GM19239 (cell line): ENCODE measurements around the gene ALPK3.
"Not testable (repeated sequence)": the region's sequence is repeated elsewhere in the genome, so short reads cannot be mapped to it uniquely, and the experiment has no call there.

Experiments
- DNase-seq: peaks from one replicate; pipeline ENCODE4 v3.0.0; 2011; ENCODE audit warnings: low spot score; ENCODE audit not compliant: insufficient read length
- FAIRE-seq: peaks from 2 replicates; lab custom pipeline; 2011; peaks lifted over from hg19 to GRCh38; lab: Jason Lieb, UNC

Gene ALPK3

GRCh38 chr15:84840741-84841429, 23.7 kb downstream of the ALPK3 start:
- DNase-seq (no peak), FAIRE-seq (no peak)

DNA sequence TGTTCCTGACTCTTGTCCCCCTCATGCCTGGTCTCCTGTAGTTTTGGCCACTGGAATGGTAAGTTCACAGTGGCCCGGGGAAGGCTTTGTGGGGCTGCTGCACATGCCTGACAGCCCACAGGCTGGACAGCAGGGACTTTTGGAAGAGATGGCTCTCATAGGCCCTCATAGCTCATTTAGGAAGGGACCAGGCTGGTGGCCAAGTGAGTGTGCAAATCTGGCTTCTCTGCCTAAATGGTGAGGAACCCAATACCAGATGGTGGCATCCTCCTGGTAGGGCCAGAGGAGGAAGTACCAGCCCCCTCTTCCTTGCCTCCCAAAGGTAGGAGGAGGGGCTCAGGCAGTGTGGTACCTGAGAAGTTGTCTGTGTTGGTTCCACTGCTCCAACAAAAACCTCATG, 25.6 kb downstream of the ALPK3 start:
- DNase-seq (no peak), FAIRE-seq (no peak)

DNA sequence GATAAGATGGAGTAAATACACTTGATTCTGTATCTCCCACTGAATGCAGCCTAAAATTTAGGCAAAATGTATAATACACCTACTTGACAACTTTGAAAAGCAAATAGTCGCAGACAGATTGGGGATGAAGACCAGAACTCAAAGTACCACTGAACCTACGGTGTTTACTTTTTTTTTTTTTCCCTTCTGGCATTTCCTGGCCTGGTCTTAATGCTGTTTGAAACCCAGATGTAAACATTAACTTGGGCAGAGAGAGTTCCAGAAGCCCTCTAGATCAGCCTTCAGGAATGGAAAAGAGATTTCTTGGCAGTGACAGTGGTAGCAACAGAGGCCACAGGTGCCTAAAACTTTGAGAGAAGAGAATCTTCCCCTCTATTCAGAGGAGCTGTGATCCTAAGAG, 27.8 kb downstream of the ALPK3 start:
- FAIRE-seq (no peak), DNase-seq (no peak)

GRCh38 chr15:84845631-84846030, 28.5 kb downstream of the ALPK3 start:
- not testable (repeated sequence) for DNase-seq

DNA sequence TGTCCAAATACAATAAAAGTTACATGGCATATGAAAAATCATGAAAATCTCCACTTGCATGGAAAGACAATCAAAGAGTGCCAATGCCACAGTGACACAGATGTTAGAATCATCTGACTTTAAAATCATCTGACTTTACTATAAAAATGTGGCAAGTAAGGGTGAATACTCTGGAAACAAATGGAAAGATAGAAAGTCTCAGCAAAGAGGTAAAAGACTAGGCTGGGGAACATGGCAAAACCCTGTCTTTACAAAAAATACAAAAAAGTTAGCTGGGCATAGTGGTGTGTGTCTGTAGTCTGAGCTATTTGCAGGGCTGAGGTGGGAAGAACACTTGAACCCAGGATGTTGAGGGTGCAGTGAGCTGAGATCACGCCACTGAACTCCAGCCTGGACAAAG, 29.1 kb downstream of the ALPK3 start:
- DNase-seq = no peak
- FAIRE-seq = no peak

More at GRCh38 chr15:84845631-84846030, 28.5 kb downstream of the ALPK3 start:
- FAIRE-seq = not testable (repeated sequence)

- no peak for FAIRE-seq
- no peak for DNase-seq
These were observed 30.2 kb downstream of the ALPK3 start for GRCh38 chr15:84847382-84847781.

GRCh38 chr15:84852212-84852611, 35.1 kb downstream of the ALPK3 start:
- DNase-seq = no peak
- no peak for FAIRE-seq

DNA sequence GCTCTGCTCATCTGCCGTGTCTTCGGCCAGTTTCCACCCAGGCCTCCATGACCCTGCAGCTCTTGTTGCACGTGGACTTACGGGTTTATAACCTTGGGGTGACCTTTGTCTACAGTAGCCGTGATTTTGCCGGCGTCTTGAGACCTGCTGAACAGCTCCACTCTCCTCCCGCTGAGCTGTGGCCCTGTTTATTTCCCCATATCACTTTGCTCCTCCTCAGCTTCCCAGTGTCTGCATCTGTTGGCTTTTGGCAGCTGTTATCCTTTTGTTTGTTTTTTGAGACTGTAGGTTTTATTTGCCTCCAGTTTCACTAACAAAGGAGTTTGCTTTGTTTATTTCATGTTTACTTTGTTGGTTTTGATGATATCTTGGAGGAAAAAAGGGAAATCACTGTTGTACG, 38.0 kb downstream of the ALPK3 start:
- DNase-seq = no peak
- FAIRE-seq = no peak

DNA sequence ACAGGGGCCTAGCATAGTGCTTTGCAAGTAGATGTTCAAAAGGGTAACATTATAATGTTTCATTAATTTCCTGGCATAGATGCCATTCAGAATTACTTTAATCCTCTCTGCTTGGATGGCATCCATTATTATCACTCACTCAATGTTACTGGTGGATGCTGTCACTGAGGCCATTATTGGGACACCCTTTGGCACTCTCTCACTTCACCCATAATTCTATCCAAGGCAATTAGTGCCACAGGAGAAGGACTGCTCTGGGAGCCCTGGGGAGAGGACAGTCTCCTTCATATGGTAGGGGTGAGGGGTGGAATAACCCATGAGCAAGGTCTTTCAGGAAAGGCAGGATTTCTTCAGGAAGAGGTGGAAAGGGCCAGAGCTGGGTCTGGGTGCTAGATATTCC, 38.6 kb downstream of the ALPK3 start:
- DNase-seq (no peak), FAIRE-seq (no peak)

GRCh38 chr15:84856731-84857417, 39.7 kb downstream of the ALPK3 start:
- DNase-seq = no peak
- FAIRE-seq = no peak

DNA sequence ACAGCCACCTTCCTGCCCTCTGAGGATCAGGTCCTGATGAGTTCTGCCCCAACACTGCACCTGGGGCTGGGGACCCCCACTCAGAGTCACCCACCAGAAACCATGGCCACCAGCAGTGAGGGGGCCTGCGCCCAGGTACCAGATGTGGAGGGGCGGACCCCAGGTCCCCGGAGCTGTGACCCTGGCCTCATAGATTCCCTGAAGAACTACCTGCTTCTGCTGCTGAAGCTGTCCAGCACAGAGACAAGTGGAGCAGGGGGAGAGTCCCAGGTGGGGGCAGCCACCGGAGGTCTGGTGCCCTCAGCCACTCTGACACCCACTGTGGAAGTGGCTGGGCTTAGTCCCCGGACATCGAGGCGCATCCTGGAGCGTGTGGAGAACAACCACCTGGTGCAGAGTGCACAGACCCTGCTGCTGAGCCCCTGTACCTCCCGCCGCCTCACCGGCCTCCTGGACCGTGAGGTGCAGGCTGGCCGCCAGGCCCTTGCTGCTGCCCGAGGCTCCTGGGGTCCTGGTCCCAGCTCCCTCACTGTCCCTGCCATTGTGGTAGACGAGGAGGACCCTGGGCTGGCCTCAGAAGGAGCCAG, 40.4 kb downstream of the ALPK3 start:
- no peak for DNase-seq
- no peak for FAIRE-seq

- FAIRE-seq = no peak
These were observed 41.1 kb downstream of the ALPK3 start for GRCh38 chr15:84858231-84858630.

GRCh38 chr15:84859144-84859543, 42.0 kb downstream of the ALPK3 start:
- no peak for FAIRE-seq
- no peak for DNase-seq

More at GRCh38 chr15:84858231-84858630, 41.1 kb downstream of the ALPK3 start:
- DNase-seq = no peak

DNA sequence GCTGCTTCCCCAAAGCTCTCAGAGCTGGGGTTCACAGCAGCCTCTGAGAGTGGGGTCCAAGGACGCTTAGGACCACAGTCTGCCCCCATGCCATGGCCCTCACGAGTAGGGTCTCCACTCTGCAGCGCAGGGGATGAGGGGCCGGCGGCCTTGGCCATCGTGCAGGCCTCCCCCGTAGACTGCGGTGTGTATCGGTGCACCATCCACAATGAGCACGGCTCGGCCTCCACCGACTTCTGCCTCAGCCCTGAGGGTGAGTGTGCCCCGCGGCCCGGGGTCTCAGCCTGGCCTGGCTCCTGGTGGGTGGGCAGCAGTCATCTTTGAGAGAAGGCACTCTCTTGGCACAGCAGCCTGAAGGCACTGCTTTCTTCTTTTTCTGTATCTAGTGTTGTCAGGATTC, 42.5 kb downstream of the ALPK3 start:
- no peak for FAIRE-seq
- DNase-seq = no peak

DNA sequence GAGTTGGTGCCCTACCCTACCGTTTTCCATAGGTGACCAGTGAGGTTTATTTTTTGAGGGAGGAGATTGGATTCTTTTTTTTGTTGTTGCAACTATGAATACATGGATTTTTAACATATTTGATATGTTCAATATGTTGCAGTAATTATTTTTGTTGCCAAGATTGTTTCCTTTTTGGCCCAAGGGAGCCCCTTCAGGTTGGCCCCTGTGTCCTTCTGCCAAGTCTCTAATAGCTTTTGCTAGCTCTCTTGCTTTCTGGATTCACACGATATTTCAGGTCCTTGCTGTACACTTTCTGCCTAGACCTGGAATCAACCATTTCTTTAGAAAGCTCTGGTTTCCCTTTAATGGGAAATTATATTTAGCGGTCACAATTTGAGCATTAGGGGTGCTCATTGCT, 44.6 kb downstream of the ALPK3 start:
- DNase-seq = no peak
- FAIRE-seq = no peak

GRCh38 chr15:84862214-84862975, 45.2 kb downstream of the ALPK3 start:
- FAIRE-seq = no peak

DNA sequence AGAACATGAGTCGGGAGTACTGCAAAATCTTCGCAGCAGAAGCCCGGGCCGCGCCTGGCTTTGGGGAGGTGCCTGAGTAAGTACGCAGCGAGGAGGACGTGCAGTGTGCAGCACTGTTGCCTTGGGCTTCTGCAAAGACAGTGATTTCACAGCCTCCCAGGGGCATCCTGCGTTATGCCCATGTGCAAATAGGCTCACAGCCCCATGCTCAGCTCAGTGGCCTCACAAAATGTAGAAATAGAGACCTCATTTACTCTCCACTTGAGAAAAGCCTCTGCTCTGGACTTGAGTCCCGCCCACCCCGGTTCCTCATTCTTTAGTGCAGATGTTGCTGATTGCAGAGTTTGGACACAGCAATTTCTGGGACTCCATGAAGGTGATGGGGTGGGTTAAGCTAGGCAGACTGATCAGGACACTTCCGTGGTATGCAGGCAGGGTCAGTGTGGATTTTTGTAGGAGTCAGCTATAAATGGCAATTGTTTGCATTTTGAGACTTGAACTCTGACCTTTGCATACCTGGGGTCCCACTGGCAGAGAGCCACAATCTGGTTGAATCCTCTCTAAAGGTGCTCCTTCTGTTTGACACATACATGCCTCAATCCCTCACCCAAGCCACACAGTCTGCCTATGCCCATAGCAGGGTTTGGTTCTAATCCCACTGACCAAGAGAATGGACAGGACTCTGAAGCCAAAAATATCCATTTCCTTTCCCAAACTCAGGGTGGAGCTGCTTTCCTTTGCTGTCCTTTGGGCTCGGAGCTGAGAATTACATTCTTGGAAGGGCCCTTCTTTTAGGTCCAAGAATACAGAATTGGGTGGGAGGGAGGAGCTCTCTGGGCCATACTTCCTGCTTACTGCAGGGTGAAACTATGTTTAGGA, 46.6 kb downstream of the ALPK3 start:
- FAIRE-seq = no peak
- DNase-seq = no peak

More at GRCh38 chr15:84862214-84862975, 45.2 kb downstream of the ALPK3 start:
- no peak for DNase-seq

DNA sequence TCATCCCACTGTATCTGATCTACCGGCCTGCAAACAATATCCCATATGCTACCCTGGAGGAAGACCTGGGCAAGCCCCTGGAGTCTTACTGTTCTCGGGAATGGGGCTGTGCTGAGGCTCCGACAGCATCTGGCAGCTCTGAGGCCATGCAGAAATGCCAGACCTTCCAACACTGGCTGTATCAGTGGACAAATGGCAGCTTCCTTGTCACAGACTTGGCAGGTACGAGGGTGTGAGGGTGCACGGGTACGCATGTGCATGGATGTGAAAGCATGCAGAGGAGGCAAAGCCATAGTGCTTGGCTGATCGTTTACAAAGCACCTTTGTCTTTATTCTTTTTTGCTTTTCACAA, 47.3 kb downstream of the ALPK3 start:
- no peak for FAIRE-seq

DNA sequence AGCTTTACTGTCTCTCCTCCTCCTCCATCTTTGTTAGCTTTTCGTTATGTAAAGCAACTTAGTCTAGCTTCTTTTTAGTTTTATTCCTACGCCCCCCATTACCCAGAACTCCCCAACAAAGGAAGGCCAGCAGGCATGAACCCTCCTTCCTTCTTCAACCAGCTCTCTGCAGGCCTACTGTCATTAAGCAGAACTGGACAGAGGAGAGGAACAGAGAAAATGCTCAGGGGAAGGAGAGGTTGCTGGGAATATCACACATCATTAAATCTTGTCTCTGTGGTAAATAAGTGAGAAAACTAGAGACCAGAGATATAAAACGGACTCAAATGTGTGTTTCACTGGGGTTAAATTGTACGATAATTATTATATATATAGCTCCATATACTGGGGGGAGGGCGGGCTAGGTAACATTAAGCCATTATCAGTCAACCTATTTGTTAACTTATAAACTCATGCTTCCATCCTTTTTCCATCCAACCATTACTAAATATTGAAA, 48.0 kb downstream of the ALPK3 start:
- FAIRE-seq (no peak), DNase-seq (no peak)

More for the DNA sequence above, 47.3 kb downstream of the ALPK3 start:
- no peak for DNase-seq
